ENCODE measurements around the gene GRIK3. TPM values are rescaled to one million over a fixed set of nuclear protein-coding genes. Genes with fewer than 3 reads are reported as not detected.

The GRIK3 gene
- total RNA-seq, 6 experiments from 2014 or later: not detected

GRCh38 chr1:37015713-37016112, 18.6 kb downstream of the GRIK3 start:
- DNase-seq: no peak
- Mint-ChIP-seq H3K36me3 (ENCODE audit: low read depth) (peaks cover 11% of the 10 kb centered on the region; the same call in 1 of the 2 replicates), H3K4me1 (ENCODE audit: low read depth) (no peaks in the 10 kb centered on the region), H3K27me3 (ENCODE audit: insufficient read depth) (peaks cover 2% of the 10 kb centered on the region), H3K27ac (no peak overlapping the region), H3K9me3 (peaks cover 59% of the 10 kb centered on the region), H3K4me3 (no peak overlapping the region)
- no peak for TF ChIP-seq CTCF (IDR thresholded peaks at IDR 0.05)

DNA sequence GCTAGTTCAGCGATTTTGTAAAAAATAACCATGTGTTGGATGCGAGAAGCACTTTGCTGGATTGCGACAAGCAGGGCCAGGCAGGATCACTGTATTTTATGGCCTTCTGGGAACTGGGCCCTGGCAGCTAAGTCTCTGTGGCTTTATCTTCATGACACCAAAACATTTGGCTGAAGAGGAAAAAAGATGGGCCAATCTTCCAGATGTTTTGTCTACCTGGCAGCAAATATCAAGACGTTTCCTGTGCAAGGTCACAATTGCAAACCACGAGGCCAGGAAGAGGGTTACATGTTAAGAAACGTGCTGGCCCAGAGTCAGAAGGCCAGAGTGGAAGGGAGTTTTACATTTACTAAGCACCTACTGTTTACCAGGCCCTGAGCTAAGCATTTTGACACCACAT, 22.1 kb downstream of the GRIK3 start:
- DNase-seq: no peak
- peaks cover 2% of the 10 kb centered on the region; the same call in 1 of the 2 replicates for H3K27me3 Mint-ChIP-seq (ENCODE audit: insufficient read depth)

DNA sequence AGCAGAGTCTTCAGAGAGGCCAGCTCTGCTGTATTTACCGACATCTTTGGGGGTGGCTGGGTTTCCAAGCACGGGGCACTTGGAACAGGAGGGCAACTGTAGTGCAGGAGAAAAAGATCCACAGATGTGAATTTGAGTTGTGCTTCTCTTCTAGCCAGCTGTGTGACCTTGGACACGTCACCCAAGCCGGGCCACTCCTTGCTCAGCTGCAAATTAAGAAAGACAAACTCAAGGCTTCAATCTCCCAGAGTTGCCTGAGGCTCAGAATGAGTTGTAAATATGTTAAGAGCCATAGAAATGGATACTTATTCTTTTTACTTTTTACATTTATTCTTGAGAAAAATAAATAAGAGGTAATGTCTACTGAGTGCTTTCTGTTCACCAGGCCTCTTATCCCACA, 24.3 kb downstream of the GRIK3 start:
- Mint-ChIP-seq H3K4me1 (ENCODE audit: low read depth) (no peaks in the 10 kb centered on the region), H3K36me3 (ENCODE audit: low read depth) (peaks cover 4% of the 10 kb centered on the region; the same call in 1 of the 2 replicates), H3K4me3 (no peak overlapping the region), H3K27me3 (ENCODE audit: insufficient read depth) (no peaks in the 10 kb centered on the region), H3K9me3 (peaks cover 61% of the 10 kb centered on the region), H3K27ac (no peak overlapping the region)
- no peak for TF ChIP-seq CTCF (IDR thresholded peaks at IDR 0.05)
- DNase-seq: no peak

More for the DNA sequence above, 22.1 kb downstream of the GRIK3 start:
- Mint-ChIP-seq H3K4me3 (no peak overlapping the region), H3K4me1 (ENCODE audit: low read depth) (no peaks in the 10 kb centered on the region), H3K36me3 (ENCODE audit: low read depth) (peaks cover 4% of the 10 kb centered on the region; the same call in 1 of the 2 replicates), H3K9me3 (peaks cover 53% of the 10 kb centered on the region), H3K27ac (no peak overlapping the region)
- TF ChIP-seq CTCF (IDR thresholded peaks at IDR 0.05): no peak

DNA sequence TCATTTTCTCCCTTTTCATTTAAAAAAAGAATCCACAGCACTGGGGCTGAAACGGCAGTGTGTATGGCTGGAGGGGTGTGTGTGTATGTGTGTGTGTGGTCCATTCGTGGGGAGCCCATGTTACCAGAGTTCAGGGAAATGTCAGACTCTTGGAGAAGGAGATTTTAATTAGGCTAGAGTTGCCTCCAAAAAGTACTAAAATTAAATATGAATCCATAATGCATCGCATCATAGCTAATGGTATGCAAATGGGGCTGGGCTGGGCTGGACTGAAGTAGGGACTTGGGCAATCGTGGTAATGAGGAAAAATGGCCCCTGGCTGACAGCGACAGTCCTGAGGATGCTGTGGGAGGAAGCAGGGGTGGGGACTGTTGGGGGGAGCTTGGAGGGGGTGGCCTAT, 24.8 kb downstream of the GRIK3 start:
- TF ChIP-seq CTCF (IDR thresholded peaks at IDR 0.05): no peak
- H3K27me3 Mint-ChIP-seq (ENCODE audit: insufficient read depth): no peaks in the 10 kb centered on the region
- H3K4me3 Mint-ChIP-seq: no peak overlapping the region
- H3K9me3 Mint-ChIP-seq: peaks cover 65% of the 10 kb centered on the region
- no peak overlapping the region for H3K27ac Mint-ChIP-seq
- H3K4me1 Mint-ChIP-seq (ENCODE audit: low read depth): no peaks in the 10 kb centered on the region
- no peak for DNase-seq
- H3K36me3 Mint-ChIP-seq (ENCODE audit: low read depth): peaks cover 4% of the 10 kb centered on the region; the same call in 1 of the 2 replicates

DNA sequence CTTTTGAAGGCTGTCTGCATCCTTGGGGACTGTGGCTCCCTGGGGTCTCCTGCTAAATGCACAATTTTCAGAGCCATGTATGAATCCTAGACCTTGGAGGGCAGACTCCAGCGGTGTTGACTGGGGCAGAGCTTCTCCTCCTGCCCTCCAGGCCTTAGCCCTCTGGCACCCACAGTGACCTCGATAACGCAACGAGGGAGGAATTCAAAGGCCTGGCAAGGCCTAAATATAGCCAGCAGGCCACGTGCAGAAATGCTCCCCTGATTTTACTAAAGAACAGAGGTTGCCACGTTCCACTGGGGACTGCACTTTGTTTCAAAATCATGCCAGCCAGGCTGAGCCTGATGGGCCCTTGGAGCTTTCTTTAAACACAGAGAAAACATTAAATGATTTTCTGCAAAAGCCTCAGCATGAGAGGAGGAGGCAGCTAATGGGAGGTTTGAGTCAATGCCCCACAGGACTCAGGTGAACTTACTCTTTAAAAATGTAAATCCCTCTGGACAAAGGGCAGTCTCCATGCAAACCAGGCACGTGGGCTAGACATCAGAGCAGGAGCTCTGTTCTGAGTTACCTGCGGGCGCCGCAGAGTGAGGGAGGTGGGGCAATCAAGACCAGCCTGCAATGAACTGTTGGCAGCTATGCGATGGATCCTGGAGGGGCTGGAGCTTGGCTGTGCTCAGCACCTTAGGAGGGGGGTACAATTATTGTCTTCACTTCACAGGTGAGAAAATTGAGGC, 28.0 kb downstream of the GRIK3 start:
- peaks cover 71% of the 10 kb centered on the region for H3K9me3 Mint-ChIP-seq
- TF ChIP-seq CTCF (IDR thresholded peaks at IDR 0.05): no peak

More for the DNA sequence above, 28.0 kb downstream of the GRIK3 start:
- peaks cover 4% of the 10 kb centered on the region; the same call in 1 of the 2 replicates for H3K36me3 Mint-ChIP-seq (ENCODE audit: low read depth)
- H3K4me1 Mint-ChIP-seq (ENCODE audit: low read depth): no peaks in the 10 kb centered on the region
- DNase-seq: no peak
- no peak overlapping the region for H3K4me3 Mint-ChIP-seq
- H3K27ac Mint-ChIP-seq: no peak overlapping the region
- H3K27me3 Mint-ChIP-seq (ENCODE audit: insufficient read depth): no peaks in the 10 kb centered on the region

All from HFFc6 (cell line).